Parathyroid adenoma (tissue), 2 donors: Measurements from ENCODE around the gene PTK6.
"Not testable (repeated sequence)": the region's sequence is repeated elsewhere in the genome, so short reads cannot be mapped to it uniquely, and the experiment has no call there.

Experiments
- H2AFZ ChIP-seq: fragments of 300-600 bp; sonication (generic); one replicate; pipeline ENCODE4 v1.7.0; 2017; ENCODE audit warnings: antibody characterized with exemption, mild to moderate bottlenecking
- H3K27ac ChIP-seq: fragments of 300-600 bp; sonication (generic); one replicate; pipeline ENCODE4 v1.7.0; 2017
- H3K27me3 ChIP-seq: fragments of 300-600 bp; sonication (generic); one replicate; pipeline ENCODE4 v1.7.0; 2017; ENCODE audit warnings: low read length; ENCODE audit not compliant: control insufficient read depth, insufficient read depth
- H3K36me3 ChIP-seq: fragments of 300-600 bp; sonication (generic); one replicate; pipeline ENCODE4 v1.7.0; 2017; ENCODE audit warnings: low read length; ENCODE audit not compliant: control insufficient read depth, insufficient read depth
- H3K4me1 ChIP-seq: fragments of 300-600 bp; sonication (generic); one replicate; pipeline ENCODE4 v1.7.0; 2017; ENCODE audit warnings: control low read depth
- H3K4me2 ChIP-seq: fragments of 300-600 bp; sonication (generic); one replicate; pipeline ENCODE4 v1.7.0; 2017; ENCODE audit warnings: low read length
- H3K4me3 ChIP-seq: fragments of 300-600 bp; sonication (generic); one replicate; pipeline ENCODE4 v1.7.0; 2017; ENCODE audit warnings: low read depth, low read length
- H3K79me2 ChIP-seq: fragments of 300-600 bp; sonication (generic); one replicate; pipeline ENCODE4 v1.7.0; 2017; ENCODE audit warnings: control low read depth
- H3K9ac ChIP-seq: fragments of 300-600 bp; sonication (generic); one replicate; pipeline ENCODE4 v1.7.0; 2017; ENCODE audit warnings: mild to moderate bottlenecking
- H3K9me3 ChIP-seq: fragments of 300-600 bp; sonication (generic); one replicate; pipeline ENCODE4 v1.7.0; 2017; ENCODE audit warnings: low read length; ENCODE audit not compliant: control insufficient read depth
- CTCF ChIP-seq: fragments of 300-600 bp; sonication (generic); IDR thresholded peaks from one replicate; pipeline ENCODE4 v1.7.0; 2017; ENCODE audit warnings: antibody characterized with exemption, mild to moderate bottlenecking
- donor health status: primary hyperparathyroidism.

The PTK6 gene

GRCh38 chr20:63479695-63480419, 57.3 kb downstream of the PTK6 start:
- H3K27me3 ChIP-seq, H3K4me2 ChIP-seq: not testable (repeated sequence)

GRCh38 chr20:63478346-63479302, 58.6 kb downstream of the PTK6 start:
- H3K9ac ChIP-seq, result no peak overlapping the region
- no peak for TF ChIP-seq CTCF
- no peak overlapping the region for H3K4me2 ChIP-seq
- H3K27ac ChIP-seq, result no peak overlapping the region
- H2AFZ ChIP-seq, result no peak overlapping the region
- H3K27me3 ChIP-seq, result peaks cover 16% of the 10 kb centered on the region
- H3K79me2 ChIP-seq, result no peaks in the 10 kb centered on the region
- no peaks in the 10 kb centered on the region for H3K9me3 ChIP-seq
- no peaks in the 10 kb centered on the region for H3K36me3 ChIP-seq
- H3K4me1 ChIP-seq, result no peaks in the 10 kb centered on the region
- no peak overlapping the region for H3K4me3 ChIP-seq

More at GRCh38 chr20:63479695-63480419, 57.3 kb downstream of the PTK6 start:
- not testable (repeated sequence) for H3K9ac ChIP-seq, H3K36me3 ChIP-seq, H3K9me3 ChIP-seq, H3K4me1 ChIP-seq, H3K4me3 ChIP-seq, H3K79me2 ChIP-seq, H3K27ac ChIP-seq, H2AFZ ChIP-seq
